ENCODE data around the gene MAP3K14. TPM values are rescaled to one million over a fixed set of nuclear protein-coding genes. Genes with fewer than 3 reads are reported as not detected.

Gene MAP3K14
- total RNA-seq, 4 donors from 2014 or later = 4.7 to 6.8 (median 6.1) TPM

DNA sequence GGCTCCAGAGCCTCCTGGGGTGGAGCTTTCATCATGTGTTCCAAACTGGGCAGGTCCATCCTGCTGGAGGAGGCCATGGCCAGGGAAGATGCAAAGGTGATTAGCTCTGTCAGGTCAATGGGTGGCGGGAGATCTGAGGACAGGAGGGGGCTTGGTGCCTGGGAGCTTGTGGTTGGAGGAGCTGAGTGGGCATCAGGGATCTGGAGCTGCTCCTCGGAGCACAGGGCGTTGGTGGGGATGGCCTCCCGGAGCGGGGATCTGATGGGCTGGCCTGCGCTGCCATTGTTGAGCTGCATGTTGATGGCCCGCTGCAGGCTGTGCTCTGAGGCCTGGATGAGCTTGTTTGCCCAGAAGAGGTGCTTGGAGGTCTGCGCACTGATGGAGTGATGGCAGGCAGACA is 61.5 kb downstream of the MAP3K14 start:
- no peak for TF ChIP-seq CTCF (IDR thresholded peaks at IDR 0.05; ENCODE audit: low read depth)

- no peak for TF ChIP-seq CTCF (IDR thresholded peaks at IDR 0.05; ENCODE audit: low read depth)
Observed at GRCh38 chr17:45253879-45254278, 62.9 kb downstream of the MAP3K14 start.

GRCh38 chr17:45251931-45252330 is 64.9 kb downstream of the MAP3K14 start:
- no peak for TF ChIP-seq CTCF (IDR thresholded peaks at IDR 0.05; ENCODE audit: low read depth)

- no peak for TF ChIP-seq CTCF (IDR thresholded peaks at IDR 0.05; ENCODE audit: low read depth)
Observed at GRCh38 chr17:45248132-45248957, 68.5 kb downstream of the MAP3K14 start.

GRCh38 chr17:45247429-45248131 is 69.2 kb downstream of the MAP3K14 start:
- TF ChIP-seq CTCF (IDR thresholded peaks at IDR 0.05; ENCODE audit: low read depth) = no peak

DNA sequence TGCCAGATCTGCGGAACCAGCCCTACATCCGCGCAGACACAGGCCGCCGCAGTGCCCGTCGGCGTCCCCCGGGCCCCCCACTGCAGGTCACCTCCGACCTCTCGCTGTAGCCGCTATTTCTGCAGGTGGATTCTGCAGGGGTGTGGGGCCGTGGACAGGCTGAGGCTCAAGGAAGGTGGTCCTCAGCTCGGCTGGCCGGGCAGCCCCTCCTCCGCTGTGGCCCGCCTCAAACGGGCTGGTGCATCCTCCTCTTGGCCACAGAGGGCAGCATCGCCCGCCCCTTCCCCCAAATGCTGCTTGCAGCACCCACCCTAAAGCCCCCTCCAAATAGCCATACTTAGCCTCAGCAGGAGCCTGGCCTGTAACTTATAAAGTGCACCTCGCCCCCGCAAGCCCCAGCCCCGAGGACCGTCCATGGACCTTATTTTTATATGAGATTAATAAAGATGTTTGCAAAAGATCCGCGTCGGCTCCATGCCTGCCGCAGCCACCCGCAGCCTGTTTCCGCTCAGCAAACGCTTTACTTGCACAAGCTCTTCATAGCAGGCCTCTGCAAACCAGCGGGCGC is 69.9 kb downstream of the MAP3K14 start:
- no peak for TF ChIP-seq CTCF (IDR thresholded peaks at IDR 0.05; ENCODE audit: low read depth)

DNA sequence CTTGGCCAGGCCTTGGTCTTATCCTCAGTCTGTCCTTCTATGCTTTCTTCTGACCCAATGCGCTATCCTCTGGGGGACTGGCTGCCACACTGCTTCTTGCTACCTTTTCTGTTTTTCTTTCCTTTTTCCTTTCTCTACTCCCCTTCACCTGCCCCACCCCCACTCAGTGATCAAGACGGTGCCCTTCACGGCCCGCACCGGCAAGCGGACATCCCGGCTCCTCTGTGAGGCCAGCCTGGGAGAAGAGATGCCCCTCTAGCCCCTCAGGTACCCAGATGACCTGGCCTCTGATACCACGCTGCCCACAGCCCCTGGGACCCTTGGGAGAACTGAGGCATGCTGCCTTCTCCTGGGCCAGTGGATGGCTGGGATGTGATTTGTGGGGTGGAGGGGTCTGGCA is 70.5 kb downstream of the MAP3K14 start:
- no peak for TF ChIP-seq CTCF (IDR thresholded peaks at IDR 0.05; ENCODE audit: low read depth)

All from subcutaneous adipose tissue (tissue), 4 donors.